ENCODE data around the gene CCL21.

The CCL21 gene

GRCh38 chr9:34707130-34707529 is 2.8 kb downstream of the CCL21 start:
- DNase-seq (ENCODE audit: low read depth): no peak

- DNase-seq (ENCODE audit: low read depth): peak; percentile 74
Measured at GRCh38 chr9:34701769-34702736, 7.9 kb downstream of the CCL21 start.

- peak; percentile 14 for DNase-seq (ENCODE audit: low read depth)
Measured at GRCh38 chr9:34701023-34701768, 8.7 kb downstream of the CCL21 start.

- no peak for DNase-seq (ENCODE audit: low read depth)
Measured at GRCh38 chr9:34694811-34695210, 15.1 kb downstream of the CCL21 start.

- DNase-seq (ENCODE audit: low read depth): no peak
Measured at GRCh38 chr9:34693560-34693959, 16.4 kb downstream of the CCL21 start.

GRCh38 chr9:34691936-34692315 is 18.0 kb downstream of the CCL21 start:
- DNase-seq (ENCODE audit: low read depth): no peak

GRCh38 chr9:34690983-34691935 is 18.7 kb downstream of the CCL21 start, which contains the start of gene CCL19:
CCL19 (minus strand) TSS chr9:34691276; CDS start chr9:34691139, 137 bp downstream.
- DNase-seq (ENCODE audit: low read depth): no peak

GRCh38 chr9:34689512-34689911 is 20.4 kb downstream of the CCL21 start:
- DNase-seq (ENCODE audit: low read depth): no peak

- no peak for DNase-seq (ENCODE audit: low read depth)
Measured at GRCh38 chr9:34689116-34689470, 20.8 kb downstream of the CCL21 start.

- no peak for DNase-seq (ENCODE audit: low read depth)
Measured at GRCh38 chr9:34688329-34689115, 21.4 kb downstream of the CCL21 start.

GRCh38 chr9:34687276-34688030 is 22.5 kb downstream of the CCL21 start:
- no peak for DNase-seq (ENCODE audit: low read depth)

- no peak for DNase-seq (ENCODE audit: low read depth)
Measured at GRCh38 chr9:34686732-34687131, 23.2 kb downstream of the CCL21 start.

GRCh38 chr9:34686231-34686630 is 23.7 kb downstream of the CCL21 start:
- DNase-seq (ENCODE audit: low read depth): no peak

- no peak for DNase-seq (ENCODE audit: low read depth)
Measured at GRCh38 chr9:34685591-34685990, 24.3 kb downstream of the CCL21 start.

GRCh38 chr9:34684816-34685215 is 25.1 kb downstream of the CCL21 start:
- no peak for DNase-seq (ENCODE audit: low read depth)

GRCh38 chr9:34684145-34684544 is 25.8 kb downstream of the CCL21 start:
- DNase-seq (ENCODE audit: low read depth): no peak

- peak; percentile 55 for DNase-seq (ENCODE audit: low read depth)
Measured at GRCh38 chr9:34675869-34676268, 34.1 kb downstream of the CCL21 start.

GRCh38 chr9:34675048-34675714 is 34.8 kb downstream of the CCL21 start:
- DNase-seq (ENCODE audit: low read depth): peak; percentile 58

- no peak for DNase-seq (ENCODE audit: low read depth)
Measured at GRCh38 chr9:34674440-34674839, 35.5 kb downstream of the CCL21 start.

GRCh38 chr9:34671307-34671706 is 38.6 kb downstream of the CCL21 start:
- no peak for DNase-seq (ENCODE audit: low read depth)

Measured in amniotic epithelial cell (primary cell).